ENCODE results near the gene SH2D1B. TPM values are rescaled to one million over a fixed set of nuclear protein-coding genes. Genes with fewer than 3 reads are reported as not detected.

The SH2D1B gene
- total and polyA plus RNA-seq, 9 of the 15 experiments (the other 6 are each of a cell fraction or from before 2014, with no cell fraction given): 5.6 to 19.6 (median 9.7) TPM

GRCh38 chr1:162386292-162387225 lies 25.4 kb downstream of the SH2D1B start (continued):
- TF ChIP-seq, protein P1, sequence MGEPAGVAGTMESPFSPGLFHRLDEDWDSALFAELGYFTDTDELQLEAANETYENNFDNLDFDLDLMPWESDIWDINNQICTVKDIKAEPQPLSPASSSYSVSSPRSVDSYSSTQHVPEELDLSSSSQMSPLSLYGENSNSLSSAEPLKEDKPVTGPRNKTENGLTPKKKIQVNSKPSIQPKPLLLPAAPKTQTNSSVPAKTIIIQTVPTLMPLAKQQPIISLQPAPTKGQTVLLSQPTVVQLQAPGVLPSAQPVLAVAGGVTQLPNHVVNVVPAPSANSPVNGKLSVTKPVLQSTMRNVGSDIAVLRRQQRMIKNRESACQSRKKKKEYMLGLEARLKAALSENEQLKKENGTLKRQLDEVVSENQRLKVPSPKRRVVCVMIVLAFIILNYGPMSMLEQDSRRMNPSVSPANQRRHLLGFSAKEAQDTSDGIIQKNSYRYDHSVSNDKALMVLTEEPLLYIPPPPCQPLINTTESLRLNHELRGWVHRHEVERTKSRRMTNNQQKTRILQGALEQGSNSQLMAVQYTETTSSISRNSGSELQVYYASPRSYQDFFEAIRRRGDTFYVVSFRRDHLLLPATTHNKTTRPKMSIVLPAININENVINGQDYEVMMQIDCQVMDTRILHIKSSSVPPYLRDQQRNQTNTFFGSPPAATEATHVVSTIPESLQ (CRISPR knock-in tag; IDR thresholded peaks at IDR 0.05): no peak
- TF ChIP-seq, protein P2, sequence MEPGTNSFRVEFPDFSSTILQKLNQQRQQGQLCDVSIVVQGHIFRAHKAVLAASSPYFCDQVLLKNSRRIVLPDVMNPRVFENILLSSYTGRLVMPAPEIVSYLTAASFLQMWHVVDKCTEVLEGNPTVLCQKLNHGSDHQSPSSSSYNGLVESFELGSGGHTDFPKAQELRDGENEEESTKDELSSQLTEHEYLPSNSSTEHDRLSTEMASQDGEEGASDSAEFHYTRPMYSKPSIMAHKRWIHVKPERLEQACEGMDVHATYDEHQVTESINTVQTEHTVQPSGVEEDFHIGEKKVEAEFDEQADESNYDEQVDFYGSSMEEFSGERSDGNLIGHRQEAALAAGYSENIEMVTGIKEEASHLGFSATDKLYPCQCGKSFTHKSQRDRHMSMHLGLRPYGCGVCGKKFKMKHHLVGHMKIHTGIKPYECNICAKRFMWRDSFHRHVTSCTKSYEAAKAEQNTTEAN (CRISPR knock-in tag; IDR thresholded peaks at IDR 0.05): no peak
- TF ChIP-seq ZNF146 (CRISPR knock-in tag; IDR thresholded peaks at IDR 0.05; ENCODE audit: unreplicated experiment): no peak
- TF ChIP-seq POLR2H (tag; IDR thresholded peaks at IDR 0.05; ENCODE audit: low read depth): no peak
- TF ChIP-seq FOXJ3 (CRISPR knock-in tag; IDR thresholded peaks at IDR 0.05): no peak
- TF ChIP-seq CC2D1A (IDR thresholded peaks at IDR 0.05): peak; percentile 97; the same call in 1 of the 2 replicates
- TF ChIP-seq SNRNP70 (optimal IDR thresholded peaks at IDR 0.05; ENCODE audit: low read depth, low read length): no peak
- TF ChIP-seq SMARCE1 (IDR thresholded peaks at IDR 0.05): peak; percentile 92
- TF ChIP-seq SMARCA4 (IDR thresholded peaks at IDR 0.05): peak; percentile 96
- TF ChIP-seq, protein P3, sequence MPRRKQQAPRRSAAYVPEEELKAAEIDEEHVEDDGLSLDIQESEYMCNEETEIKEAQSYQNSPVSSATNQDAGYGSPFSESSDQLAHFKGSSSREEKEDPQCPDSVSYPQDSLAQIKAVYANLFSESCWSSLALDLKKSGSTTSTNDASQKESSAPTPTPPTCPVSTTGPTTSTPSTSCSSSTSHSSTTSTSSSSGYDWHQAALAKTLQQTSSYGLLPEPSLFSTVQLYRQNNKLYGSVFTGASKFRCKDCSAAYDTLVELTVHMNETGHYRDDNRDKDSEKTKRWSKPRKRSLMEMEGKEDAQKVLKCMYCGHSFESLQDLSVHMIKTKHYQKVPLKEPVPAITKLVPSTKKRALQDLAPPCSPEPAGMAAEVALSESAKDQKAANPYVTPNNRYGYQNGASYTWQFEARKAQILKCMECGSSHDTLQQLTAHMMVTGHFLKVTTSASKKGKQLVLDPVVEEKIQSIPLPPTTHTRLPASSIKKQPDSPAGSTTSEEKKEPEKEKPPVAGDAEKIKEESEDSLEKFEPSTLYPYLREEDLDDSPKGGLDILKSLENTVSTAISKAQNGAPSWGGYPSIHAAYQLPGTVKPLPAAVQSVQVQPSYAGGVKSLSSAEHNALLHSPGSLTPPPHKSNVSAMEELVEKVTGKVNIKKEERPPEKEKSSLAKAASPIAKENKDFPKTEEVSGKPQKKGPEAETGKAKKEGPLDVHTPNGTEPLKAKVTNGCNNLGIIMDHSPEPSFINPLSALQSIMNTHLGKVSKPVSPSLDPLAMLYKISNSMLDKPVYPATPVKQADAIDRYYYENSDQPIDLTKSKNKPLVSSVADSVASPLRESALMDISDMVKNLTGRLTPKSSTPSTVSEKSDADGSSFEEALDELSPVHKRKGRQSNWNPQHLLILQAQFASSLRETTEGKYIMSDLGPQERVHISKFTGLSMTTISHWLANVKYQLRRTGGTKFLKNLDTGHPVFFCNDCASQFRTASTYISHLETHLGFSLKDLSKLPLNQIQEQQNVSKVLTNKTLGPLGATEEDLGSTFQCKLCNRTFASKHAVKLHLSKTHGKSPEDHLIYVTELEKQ (CRISPR knock-in tag; IDR thresholded peaks at IDR 0.05): no peak
- TF ChIP-seq FOXA3 (CRISPR knock-in tag; conservative IDR thresholded peaks at IDR 0.05 in 1 of 2, IDR thresholded peaks at IDR 0.05 in 1 of 2): no peak
- no peak for TF ChIP-seq KDM4B (IDR thresholded peaks at IDR 0.05; ENCODE audit: borderline replicate concordance in 2 of 2, low read depth in 1 of 2)
- no peak for TF ChIP-seq HNRNPUL1 (IDR thresholded peaks at IDR 0.05; ENCODE audit: low read length)
- peak; percentile 95 for TF ChIP-seq DPF2 (IDR thresholded peaks at IDR 0.05)
- peak; percentile 77 for TF ChIP-seq NEUROD1 (IDR thresholded peaks at IDR 0.05; ENCODE audit: borderline replicate concordance, low read depth, low read length, partially characterized antibody)
- TF ChIP-seq NCOA2 (IDR thresholded peaks at IDR 0.05; ENCODE audit: partially characterized antibody in 2 of 2): peak in 1 of 2 experiments; percentile 87
- no peak for TF ChIP-seq ZNF518B (CRISPR knock-in tag; IDR thresholded peaks at IDR 0.05)
